ENCODE data around the gene LMOD1.

The LMOD1 gene

DNA sequence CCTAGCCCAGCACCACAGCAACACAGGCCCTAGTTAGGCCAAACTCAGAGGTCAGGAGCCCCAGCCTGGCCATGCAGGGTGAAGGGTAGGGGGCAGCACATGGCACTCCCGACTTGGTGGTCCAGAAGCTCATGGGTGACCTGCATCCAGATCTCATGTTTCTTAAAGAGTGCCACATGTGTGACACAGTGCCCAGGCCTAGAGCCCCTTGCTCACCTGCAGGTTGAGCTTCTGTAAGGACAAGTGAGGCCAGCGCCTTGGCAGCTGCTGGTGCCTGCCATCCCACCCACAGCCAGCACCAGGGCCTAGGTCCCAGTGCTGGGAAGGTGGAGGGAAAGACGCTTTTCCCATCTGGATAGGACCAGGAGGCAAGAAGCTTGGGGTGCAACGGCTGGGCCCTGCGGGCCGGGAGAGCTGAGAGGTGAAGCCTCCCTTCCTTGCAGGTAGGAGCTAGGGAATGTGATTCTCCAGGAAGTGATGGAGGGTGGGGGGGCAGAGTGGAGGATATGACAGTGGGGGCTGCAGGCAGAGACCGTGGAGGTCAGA is 51.2 kb downstream of the LMOD1 start:
- DNase-seq (ENCODE audit: low read depth in 3 of 3, low spot score in 1 of 3), result no peak

- no peak for DNase-seq (ENCODE audit: low read depth in 3 of 3, low spot score in 1 of 3)
These were observed 51.8 kb downstream of the LMOD1 start for GRCh38 chr1:201894343-201895119.

- DNase-seq (ENCODE audit: low read depth in 3 of 3, low spot score in 1 of 3), result no peak
These were observed 52.9 kb downstream of the LMOD1 start for GRCh38 chr1:201893431-201893830.

DNA sequence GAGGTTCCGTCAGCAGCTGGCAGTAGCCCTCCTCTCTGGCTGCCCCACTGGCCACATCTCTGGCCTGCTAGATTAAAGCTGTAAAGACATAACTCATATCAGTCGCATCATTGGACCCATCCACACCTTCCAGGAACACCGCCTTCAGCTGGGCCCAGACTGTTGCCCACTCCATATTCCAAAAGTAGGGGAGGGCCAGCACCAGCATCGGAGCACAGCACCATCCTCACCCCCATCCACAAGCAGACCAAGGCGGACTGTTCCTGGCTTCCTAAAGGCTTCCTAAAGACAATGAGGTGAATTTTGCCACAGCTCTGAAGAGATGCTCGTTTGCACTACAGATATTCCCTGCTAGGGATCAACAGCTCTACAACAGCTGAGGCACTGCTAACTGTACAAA is 54.1 kb downstream of the LMOD1 start:
- DNase-seq (ENCODE audit: low read depth in 3 of 3, low spot score in 1 of 3), result no peak

GRCh38 chr1:201891451-201892045 is 54.8 kb downstream of the LMOD1 start:
- no peak for DNase-seq (ENCODE audit: low read depth in 3 of 3, low spot score in 1 of 3)

DNA sequence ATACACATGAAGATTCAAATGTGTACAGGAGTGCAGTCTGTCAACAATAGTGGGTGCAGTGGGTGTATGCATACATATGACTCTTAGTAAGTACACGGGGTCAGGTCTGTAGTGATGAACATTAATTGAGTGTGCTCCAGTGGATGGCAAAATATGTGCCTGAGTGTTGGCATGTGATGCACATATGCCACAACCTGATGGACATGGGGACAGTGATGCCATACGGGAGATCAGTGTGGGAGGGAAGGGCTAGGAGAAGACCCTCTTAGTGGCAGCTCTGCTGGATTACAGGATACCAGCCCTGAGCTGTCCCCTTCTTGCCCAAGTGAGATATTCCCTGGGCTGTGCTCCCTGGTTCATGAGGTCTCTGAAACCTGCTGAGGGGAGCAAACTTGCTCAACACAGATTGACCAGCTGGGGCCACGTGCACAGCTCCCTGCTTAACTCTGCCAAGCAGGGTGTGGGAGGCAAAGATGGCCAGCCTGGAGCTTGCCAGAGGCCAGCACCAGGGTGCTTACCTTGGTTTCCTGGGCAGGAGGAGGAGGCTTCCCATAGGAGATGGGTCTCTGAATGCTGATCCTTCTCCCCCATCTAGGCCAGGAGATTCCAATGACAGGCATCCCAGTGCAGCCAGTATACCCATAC is 55.4 kb downstream of the LMOD1 start:
- DNase-seq (ENCODE audit: low read depth in 3 of 3, low spot score in 1 of 3), result no peak

DNA sequence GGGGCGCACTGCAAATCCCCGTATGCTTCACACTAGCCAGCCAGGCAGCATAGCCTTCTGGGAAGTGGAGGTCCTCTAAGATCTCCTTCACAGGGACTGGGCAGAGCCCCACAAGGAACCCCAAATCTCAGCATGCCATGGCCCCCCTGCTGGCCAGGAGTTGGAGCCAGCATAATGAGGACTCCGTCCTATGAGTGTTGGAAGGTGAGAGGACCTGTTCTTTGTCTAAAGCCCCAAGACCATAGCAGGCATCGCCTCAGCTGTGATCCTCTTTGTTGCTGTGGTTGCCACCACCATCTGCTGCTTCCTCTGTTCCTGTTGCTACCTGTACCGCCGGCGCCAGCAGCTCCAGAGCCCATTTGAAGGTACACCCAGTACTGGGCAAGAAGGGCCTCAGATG is 56.1 kb downstream of the LMOD1 start:
- DNase-seq (ENCODE audit: low read depth in 3 of 3, low spot score in 1 of 3), result no peak

- no peak for DNase-seq (ENCODE audit: low read depth in 3 of 3, low spot score in 1 of 3)
These were observed 57.0 kb downstream of the LMOD1 start for GRCh38 chr1:201889090-201889968.

GRCh38 chr1:201888282-201889089 is 57.9 kb downstream of the LMOD1 start, which contains the start of gene SHISA4:
Gene SHISA4 (plus strand): TSS chr1:201888898. CDS start chr1:201888995, 97 bp downstream.
- no peak for DNase-seq (ENCODE audit: low read depth in 3 of 3, low spot score in 1 of 3)

DNA sequence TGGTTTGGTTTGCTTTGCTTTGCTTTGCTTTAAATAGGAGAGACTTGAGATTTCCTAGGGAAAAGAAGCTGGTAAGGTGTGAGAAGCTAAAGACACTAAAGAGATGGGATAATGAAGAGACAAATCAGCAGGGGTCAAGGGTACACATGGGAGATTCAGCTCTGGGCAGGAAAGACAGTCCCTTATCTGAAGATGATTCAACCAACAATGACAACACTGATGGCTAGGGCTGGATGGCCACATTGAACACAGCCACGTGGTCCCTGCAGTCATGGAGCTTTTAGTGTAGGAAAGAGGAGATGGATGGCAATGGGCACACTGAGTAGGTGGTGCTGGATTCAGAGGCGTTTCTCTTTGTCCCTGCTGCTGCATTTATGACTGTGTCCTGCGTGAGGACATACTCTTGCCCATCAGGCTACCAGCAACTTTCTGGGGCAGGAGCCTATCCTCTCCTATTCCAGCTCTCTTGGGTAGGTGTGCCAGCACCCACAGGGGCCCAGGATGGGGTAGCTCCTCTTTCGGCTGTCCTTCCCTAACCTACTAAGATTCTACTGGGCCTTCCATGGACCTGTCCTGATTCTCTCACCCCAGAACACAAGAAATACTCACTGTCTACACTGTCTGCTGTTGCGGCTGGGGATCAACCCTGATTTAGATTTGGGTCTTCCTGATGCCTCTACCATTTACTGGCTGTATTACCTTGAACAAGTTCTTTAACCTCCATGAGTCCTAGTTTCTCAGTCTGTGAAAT is 59.1 kb downstream of the LMOD1 start:
- no peak for DNase-seq (ENCODE audit: low read depth in 3 of 3, low spot score in 1 of 3)

GRCh38 chr1:201886103-201886885 is 60.1 kb downstream of the LMOD1 start:
- DNase-seq (ENCODE audit: low read depth in 3 of 3, low spot score in 1 of 3), result no peak

- no peak for DNase-seq (ENCODE audit: low read depth in 3 of 3, low spot score in 1 of 3)
These were observed 60.7 kb downstream of the LMOD1 start for GRCh38 chr1:201885531-201886075.

- no peak for DNase-seq (ENCODE audit: low read depth in 3 of 3, low spot score in 1 of 3)
These were observed 61.9 kb downstream of the LMOD1 start for GRCh38 chr1:201884425-201884824.

- DNase-seq (ENCODE audit: low read depth in 3 of 3, low spot score in 1 of 3), result no peak
These were observed 62.6 kb downstream of the LMOD1 start for GRCh38 chr1:201883786-201884185.

DNA sequence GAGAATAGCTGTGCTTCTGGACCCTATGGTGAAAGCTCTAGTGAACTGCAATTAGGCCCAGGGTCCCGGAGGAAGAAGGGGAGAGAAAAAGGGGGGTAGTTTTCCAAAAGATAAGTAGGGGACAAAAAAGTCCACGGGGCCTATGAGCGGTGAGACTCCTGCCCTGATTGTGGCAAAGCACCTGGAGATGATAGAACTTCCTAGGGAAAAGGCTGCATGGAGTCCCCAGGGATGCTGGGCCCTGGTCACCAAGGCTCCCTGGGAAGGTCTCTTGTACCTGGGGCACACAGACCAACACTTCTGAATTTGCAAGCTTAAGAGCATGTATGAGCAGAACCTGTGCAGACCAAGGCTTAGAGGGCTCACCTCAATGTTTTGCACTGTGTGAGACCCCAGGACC is 63.1 kb downstream of the LMOD1 start:
- no peak for DNase-seq (ENCODE audit: low read depth in 3 of 3, low spot score in 1 of 3)

DNA sequence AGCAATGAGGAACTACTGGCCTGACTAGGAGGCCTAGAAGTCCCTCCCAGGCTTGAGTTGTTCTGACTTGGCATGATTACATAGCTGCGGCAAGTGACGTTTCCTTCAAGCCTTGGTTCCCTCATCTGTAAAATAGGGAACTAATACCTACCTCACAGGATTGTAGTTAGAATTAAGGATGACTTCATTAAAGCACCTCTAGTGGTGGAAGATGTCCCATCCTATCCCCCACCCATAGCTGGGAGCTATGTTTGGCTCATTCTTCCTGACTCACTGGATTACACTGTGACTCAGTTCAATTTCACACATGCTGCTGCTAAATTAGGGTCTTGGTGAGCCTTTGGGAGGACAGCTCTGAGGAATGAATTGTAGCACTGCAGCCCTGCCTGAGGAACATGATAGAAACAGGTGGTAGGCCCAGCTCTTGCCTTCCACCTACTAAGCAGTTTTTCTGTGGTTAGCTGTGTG is 63.6 kb downstream of the LMOD1 start:
- no peak for DNase-seq (ENCODE audit: low read depth in 3 of 3, low spot score in 1 of 3)

DNA sequence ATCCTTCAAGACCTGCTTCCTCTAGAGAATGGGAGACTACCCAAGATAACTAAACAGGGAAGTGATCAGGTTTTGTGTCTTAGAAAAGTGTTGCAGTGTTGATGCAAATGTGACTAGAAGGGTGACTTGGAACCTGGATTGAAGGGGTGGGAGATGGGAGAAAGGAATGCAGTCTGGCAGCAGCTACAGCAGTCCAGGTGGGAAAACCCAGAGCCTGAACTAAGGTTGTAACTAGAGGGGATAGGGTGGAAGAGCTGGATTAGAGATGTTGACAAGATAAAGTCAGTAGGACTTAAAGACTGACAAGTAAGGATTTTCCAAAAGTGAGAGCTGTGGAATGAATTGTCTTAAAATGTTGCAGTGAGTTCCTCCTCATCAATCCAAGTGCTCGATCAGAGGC is 64.7 kb downstream of the LMOD1 start:
- DNase-seq (ENCODE audit: low read depth in 3 of 3, low spot score in 1 of 3), result no peak

GRCh38 chr1:201880928-201881571 is 65.3 kb downstream of the LMOD1 start:
- DNase-seq (ENCODE audit: low read depth in 3 of 3, low spot score in 1 of 3), result no peak
